22Rv1 (cell line): ENCODE results near the gene RPL3.

Experiments
- H3K27ac ChIP-seq: fragments of 450-650 bp; 2 replicates; pipeline ENCODE4 v1.5.1; 2017
- ZFX ChIP-seq: fragments of 450-650 bp; IDR thresholded peaks from 2 replicates; pipeline ENCODE4 v1.6.1; 2017; ENCODE audit warnings: antibody characterized with exemption, borderline replicate concordance
- TF ChIP-seq, protein P1 (sequence below): fragments of 450-650 bp; IDR thresholded peaks from 2 replicates; pipeline ENCODE4 v1.5.1; 2017; ENCODE audit warnings: mild to moderate bottlenecking

Gene RPL3

DNA sequence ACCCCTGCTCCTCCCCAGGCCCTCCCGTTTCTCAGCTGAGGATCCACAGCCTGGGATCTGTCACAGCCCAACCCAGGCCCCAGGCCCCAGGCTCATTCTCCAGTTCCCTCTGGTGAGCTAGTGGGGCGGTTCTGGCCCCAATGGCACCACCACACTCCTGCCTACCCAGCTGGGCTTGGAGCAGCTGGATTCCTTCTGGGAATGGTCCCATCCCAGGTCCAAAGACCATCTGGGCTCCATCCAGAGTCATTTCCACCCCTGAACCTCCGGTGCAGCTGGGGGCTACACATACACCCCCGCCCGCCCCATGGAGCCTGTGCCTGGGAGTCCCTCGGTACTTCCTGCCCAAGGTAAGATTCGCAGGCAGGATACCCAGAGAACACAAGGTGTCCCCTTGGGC, 39.2 kb downstream of the RPL3 start:
- no peak for TF ChIP-seq ZFX
- TF ChIP-seq, protein P1, sequence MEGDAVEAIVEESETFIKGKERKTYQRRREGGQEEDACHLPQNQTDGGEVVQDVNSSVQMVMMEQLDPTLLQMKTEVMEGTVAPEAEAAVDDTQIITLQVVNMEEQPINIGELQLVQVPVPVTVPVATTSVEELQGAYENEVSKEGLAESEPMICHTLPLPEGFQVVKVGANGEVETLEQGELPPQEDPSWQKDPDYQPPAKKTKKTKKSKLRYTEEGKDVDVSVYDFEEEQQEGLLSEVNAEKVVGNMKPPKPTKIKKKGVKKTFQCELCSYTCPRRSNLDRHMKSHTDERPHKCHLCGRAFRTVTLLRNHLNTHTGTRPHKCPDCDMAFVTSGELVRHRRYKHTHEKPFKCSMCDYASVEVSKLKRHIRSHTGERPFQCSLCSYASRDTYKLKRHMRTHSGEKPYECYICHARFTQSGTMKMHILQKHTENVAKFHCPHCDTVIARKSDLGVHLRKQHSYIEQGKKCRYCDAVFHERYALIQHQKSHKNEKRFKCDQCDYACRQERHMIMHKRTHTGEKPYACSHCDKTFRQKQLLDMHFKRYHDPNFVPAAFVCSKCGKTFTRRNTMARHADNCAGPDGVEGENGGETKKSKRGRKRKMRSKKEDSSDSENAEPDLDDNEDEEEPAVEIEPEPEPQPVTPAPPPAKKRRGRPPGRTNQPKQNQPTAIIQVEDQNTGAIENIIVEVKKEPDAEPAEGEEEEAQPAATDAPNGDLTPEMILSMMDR, result no peak
- no peak overlapping the region for H3K27ac ChIP-seq

DNA sequence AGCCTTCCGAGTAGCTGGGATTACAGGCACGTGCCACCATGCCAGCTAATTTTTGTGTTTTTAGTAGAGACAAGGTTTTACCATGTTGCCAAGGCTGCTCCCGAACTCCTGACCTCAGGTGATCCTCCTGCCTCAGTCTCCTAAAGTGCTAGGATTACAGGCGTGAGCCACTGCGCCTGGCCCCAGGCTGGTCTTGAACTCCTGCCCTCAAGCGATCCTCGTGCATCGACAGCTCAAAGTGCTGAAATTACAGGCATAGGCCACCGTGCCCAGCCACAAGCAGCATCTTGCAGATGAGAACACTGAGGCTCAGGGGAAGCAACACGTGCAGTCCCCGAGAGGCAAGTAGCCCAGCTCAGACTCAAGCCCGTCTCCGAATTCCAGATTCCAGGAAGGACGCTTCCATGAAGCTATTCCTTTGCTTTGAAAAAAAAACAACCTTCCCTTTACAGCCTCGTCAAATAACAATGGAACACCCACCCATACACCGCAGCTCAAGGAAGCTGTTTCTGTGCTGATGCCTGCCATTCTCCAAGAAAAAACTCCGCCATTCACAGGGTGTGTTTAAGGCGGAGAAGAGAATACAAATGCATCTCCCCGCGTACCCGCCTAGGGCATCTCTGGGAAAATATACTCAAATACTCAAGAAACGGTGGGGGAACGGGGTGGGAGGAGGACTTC, 40.1 kb downstream of the RPL3 start:
- TF ChIP-seq ZFX, result no peak
- TF ChIP-seq, protein P1, result no peak
- H3K27ac ChIP-seq, result no peak overlapping the region

DNA sequence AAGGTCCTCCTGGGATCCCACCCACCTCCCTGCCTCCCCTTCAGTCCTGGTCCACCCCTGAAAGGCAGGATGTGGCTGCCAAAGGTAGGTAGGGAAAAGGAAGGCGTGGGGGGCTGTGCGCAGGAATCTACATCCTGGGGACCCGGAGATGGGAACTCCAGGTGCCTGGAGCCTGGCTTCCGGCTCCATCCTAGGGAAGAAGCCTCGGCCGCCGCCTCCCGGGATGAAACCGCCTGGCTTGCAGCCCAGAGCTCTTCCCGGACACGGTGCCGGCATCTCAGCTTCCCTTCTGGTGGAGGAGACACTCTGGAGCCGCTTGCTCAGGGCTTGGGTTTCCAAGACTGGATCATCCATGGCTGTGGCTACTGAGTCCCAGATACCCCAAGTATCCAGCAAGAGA, 41.4 kb downstream of the RPL3 start:
- TF ChIP-seq ZFX, result no peak
- TF ChIP-seq, protein P1, result no peak
- no peak overlapping the region for H3K27ac ChIP-seq

DNA sequence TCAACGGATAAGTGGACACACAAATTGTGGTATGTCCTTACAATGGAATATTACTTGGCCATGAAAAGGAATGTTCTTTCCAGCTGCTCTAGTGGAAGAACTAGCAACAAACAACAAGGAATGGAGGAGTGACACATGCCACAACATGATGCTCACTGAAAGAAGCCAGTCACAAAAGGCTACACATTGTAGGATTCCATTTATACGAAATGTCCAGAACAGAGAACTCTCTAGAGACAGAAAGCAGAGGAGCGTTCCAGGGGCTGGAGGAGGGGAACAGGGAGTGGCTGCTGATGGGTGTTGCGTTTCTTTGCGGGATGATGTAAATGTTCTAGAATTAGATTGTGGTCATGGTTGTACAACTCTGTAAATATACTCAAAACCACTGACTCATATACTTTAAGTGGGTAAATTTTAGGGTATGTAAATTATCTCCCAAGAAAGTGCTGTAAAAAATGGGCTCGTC, 42.2 kb downstream of the RPL3 start:
- no peak overlapping the region for H3K27ac ChIP-seq
- no peak for TF ChIP-seq ZFX
- TF ChIP-seq, protein P1, result no peak

DNA sequence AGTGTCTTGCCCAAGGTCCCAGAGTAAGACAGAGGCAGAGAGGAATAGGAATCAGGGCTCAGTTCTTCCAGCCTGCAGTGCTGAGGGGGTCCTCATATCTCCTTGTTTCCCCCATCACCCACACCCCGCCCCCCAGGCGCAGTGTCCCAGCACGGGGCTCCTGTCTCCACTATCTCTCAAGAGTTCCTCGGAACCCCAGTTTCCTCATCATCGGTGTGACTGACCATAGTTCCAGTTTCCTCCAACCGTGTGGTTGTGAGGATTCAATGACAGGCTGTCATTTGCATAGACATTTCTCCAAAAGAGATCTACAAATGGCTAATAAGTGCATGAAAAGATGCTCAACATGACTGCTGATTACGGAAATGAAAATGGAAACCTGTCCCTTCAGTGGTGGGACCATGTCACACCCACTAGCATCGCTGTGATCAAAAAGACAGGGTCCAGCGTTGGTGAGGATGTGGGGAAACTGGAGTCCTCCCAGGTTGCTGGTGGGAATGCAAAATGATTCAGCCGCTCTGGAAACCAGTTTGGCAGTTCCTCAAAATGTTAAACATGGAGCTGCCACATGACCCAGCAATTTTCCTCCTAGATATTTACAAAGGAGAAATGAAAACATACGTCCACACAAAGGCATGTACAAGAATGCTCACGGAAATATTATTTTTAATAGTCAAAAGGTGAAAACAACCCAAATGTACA, 42.8 kb downstream of the RPL3 start:
- no peak overlapping the region for H3K27ac ChIP-seq
- no peak for TF ChIP-seq ZFX

DNA sequence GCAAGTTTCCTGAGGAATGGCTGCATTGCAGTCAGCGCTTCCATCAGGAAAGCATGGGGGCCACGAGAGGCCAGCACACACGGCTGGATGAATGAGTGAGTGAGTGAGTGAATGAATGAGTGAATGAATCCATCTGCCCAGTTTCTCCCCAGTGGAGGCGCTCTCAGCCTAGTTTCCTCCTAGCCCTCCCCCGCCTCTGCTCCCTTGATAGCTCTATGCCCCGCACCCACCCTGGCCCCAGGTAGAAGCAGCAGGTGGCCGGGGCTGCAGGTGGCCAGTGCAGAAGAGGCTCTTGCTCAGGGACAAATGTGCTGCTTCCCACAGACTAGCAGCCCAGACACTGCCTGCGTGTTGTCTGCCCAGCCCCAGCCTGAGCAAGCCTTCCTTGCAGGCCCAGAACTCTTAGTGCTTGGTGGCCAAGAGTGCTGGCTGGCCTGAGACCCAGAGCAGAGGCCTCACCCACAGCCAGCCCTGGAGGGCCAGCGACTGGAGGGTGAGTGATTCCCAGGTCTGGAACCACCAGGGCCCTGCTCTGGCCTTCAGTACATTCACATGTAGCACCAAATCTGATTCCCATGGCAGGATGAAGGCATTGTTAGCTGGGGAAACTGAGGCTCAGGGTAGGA, 43.5 kb downstream of the RPL3 start:
- H3K27ac ChIP-seq, result no peak overlapping the region
- TF ChIP-seq, protein P1, result no peak
- TF ChIP-seq ZFX, result no peak

DNA sequence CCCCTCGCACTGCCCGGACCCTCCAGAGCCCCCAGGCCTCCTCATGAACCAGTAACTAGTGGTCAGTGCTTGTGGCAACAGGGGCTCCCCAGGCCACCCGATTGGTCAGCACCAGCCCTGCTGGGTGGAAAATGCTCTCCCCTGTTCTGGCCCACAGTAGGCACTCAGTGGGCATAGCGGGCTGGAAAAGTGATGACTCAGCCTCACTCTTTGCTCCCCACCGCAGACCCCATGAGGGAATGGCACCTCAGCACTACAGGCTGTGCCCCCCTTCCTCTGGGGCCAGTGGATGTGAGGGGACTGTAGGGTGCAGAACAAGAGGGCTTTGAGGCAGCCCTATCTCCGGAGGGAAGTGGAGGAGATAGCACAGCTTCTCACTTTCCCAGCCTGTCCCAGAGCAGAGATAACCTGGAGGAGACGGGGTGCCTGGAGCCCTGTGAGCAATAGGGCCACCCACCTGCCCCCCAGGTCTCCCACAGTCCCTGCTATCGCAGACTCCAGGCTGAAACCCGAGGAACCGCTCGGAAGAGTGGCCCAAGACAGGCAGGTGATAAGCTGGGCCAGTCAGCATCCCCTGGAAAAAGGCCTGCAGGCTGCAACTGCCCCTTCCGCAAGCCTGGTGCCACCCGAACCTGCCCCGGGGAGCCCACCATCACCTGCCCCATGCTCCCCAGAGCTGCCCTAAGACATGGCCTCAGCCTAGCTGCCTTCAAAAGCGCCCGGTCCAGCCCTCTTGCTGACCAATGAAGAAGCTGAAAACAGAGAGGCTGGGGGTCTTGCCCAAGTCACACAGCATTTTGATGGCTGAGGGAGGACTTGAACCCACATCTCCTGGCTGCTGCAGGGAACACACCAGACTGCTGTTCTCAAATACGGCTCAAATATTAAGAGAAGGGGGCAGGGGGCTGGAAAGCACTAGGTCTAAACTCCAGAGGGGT, 45.2 kb downstream of the RPL3 start:
- H3K27ac ChIP-seq, result no peak overlapping the region
- TF ChIP-seq, protein P1, result no peak
- TF ChIP-seq ZFX, result no peak
